ENCODE data around the gene GRB10.
A peak's percentile ranks its signal among the peaks of the same experiment; 100 is the strongest.
"Not testable (repeated sequence)": the region's sequence is repeated elsewhere in the genome, so short reads cannot be mapped to it uniquely, and the experiment has no call there.

The GRB10 gene

DNA sequence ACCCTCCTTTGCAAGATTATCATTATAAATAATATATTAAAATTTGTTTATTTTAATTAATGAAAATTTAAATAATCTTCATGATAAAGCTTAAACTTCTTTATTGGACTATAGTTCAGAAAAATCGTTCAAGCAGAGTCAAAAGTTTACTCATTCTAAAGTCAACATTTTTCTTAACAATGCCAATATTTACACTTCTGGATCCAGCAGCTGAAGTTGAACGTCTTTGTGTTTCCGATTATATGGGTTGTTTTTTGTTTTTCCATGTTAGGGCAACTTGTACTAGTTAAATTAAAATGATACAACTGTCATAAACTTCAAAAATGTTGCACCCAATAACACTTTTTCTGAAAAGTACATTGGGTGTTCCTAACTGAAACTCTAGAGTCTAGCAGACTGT is 43.8 kb downstream of the GRB10 start:
- H3K27ac Mint-ChIP-seq = peak overlapping the region; percentile 94 to 97
- H3K4me3 Mint-ChIP-seq = no peak overlapping the region

DNA sequence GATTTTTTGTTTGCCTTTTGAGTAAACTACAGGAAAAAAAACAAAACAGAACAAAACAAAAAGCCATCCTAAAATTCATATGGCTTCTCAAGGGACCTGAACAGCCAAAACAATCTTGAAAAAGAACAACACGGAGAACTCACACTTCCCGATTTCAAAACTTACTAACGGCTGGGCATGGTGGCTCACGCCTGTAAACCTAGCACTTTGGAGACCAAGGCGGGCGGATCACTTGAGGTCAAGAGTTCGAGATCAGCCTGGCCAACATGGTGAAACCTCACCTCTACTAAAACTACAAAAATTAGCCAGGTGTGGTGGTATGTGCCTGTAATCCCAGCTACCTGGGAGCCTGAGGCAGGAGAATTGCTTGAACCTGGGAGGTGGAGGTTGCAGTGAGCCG is 46.9 kb downstream of the GRB10 start:
- H3K27ac Mint-ChIP-seq = peak overlapping the region in 1 of 2 donors; percentile 33
- H3K4me1 Mint-ChIP-seq (ENCODE audit: low read depth in 2 of 2) = peaks cover 12% of the 10 kb centered on the region in 2 donors
- DNase-seq; H3K4me3 Mint-ChIP-seq; ATAC-seq (replicated peaks); H3K27me3 Mint-ChIP-seq; H3K36me3 Mint-ChIP-seq (ENCODE audit: insufficient read depth); H3K9me3 Mint-ChIP-seq: not testable (repeated sequence)

More for the DNA sequence above, 43.8 kb downstream of the GRB10 start:
- ATAC-seq (replicated peaks) = no peak
- H3K4me1 Mint-ChIP-seq (ENCODE audit: low read depth in 2 of 2) = peaks cover 12% of the 10 kb centered on the region in 2 donors
- DNase-seq = no peak
- peaks cover 0 to 4% of the 10 kb centered on the region in 2 donors for H3K27me3 Mint-ChIP-seq
- H3K9me3 Mint-ChIP-seq = no peaks in the 10 kb centered on the region
- peaks cover 6% of the 10 kb centered on the region for H3K36me3 Mint-ChIP-seq (ENCODE audit: insufficient read depth)

DNA sequence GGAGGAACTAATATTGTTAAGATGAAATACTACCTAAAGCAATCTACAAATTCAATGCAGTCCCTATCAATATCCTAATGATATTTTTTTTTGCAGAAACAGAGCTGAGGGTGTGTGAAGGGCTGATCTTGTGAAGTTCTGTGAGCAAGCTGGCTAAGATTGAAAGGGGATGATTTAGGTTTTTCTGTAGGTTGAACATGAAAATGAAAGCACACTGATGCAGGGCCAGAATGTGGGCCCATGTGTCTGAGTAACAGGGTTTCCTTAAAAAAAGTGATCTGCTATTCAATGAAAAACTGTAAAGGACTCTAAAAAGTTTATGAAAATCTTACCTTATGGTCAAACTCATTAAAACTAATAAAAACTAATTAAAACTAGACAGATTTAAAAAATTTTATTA is 47.4 kb downstream of the GRB10 start:
- Mint-ChIP-seq H3K27ac (no peak overlapping the region), H3K36me3 (ENCODE audit: insufficient read depth) (peaks cover 6% of the 10 kb centered on the region), H3K9me3 (no peaks in the 10 kb centered on the region), H3K27me3 (no peaks in the 10 kb centered on the region), H3K4me1 (ENCODE audit: low read depth in 2 of 2) (peaks cover 10 to 12% of the 10 kb centered on the region in 2 donors), H3K4me3 (no peak overlapping the region)
- DNase-seq = no peak
- no peak for ATAC-seq (replicated peaks)

DNA sequence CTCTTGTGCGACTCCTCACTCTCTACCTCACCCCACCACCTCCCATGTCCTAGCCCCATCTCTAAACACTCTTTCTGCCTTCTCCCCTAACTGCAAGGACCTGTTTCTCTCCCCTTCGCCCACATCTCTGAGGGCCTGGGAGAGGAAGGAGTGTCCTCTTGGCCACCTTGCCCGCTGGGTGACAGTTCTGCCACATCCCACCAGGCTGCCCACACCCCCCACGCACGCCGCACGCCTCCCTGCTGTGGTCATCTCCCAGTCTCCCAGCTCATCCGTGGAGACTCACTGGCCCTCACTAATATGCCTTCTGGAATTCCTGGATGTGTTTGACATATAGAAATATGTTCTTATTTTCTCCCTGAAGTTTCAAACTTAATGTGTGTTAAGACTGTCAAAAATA is 48.5 kb downstream of the GRB10 start:
- Mint-ChIP-seq H3K27ac (peak overlapping the region in 1 of 2 donors; percentile 85), H3K27me3 (no peaks in the 10 kb centered on the region), H3K9me3 (no peaks in the 10 kb centered on the region), H3K36me3 (ENCODE audit: insufficient read depth) (no peaks in the 10 kb centered on the region), H3K4me1 (ENCODE audit: low read depth in 2 of 2) (peaks cover 1 to 3% of the 10 kb centered on the region in 2 donors), H3K4me3 (no peak overlapping the region)
- DNase-seq (no peak), ATAC-seq (replicated peaks) (no peak)

DNA sequence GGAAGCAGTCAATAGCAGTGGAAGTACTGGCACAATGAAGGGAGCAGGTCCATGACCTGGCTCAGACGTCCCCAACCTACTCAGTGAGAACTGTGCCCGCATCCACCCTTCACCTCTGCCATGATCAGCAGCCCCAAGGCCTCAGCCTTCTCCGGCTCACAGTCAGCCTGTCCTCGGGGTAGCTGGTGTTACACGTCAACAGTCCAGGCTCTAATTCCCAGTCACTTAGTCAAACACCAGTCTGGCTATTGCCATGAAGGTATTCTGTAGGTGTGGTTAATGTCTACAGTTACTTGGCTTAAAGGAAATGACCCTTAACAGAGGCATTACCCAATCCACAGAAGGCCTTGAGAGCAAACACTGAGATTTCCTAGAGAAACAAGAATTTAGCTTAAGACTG is 49.1 kb downstream of the GRB10 start:
- no peaks in the 10 kb centered on the region for H3K9me3 Mint-ChIP-seq
- ATAC-seq (replicated peaks) (no peak), DNase-seq (no peak)
- H3K27ac Mint-ChIP-seq = peak overlapping the region in 1 of 2 donors; percentile 85
- H3K36me3 Mint-ChIP-seq (ENCODE audit: insufficient read depth) = no peaks in the 10 kb centered on the region
- H3K4me3 Mint-ChIP-seq = no peak overlapping the region
- no peaks in the 10 kb centered on the region for H3K27me3 Mint-ChIP-seq
- no peaks in the 10 kb centered on the region for H3K4me1 Mint-ChIP-seq (ENCODE audit: low read depth in 2 of 2)

DNA sequence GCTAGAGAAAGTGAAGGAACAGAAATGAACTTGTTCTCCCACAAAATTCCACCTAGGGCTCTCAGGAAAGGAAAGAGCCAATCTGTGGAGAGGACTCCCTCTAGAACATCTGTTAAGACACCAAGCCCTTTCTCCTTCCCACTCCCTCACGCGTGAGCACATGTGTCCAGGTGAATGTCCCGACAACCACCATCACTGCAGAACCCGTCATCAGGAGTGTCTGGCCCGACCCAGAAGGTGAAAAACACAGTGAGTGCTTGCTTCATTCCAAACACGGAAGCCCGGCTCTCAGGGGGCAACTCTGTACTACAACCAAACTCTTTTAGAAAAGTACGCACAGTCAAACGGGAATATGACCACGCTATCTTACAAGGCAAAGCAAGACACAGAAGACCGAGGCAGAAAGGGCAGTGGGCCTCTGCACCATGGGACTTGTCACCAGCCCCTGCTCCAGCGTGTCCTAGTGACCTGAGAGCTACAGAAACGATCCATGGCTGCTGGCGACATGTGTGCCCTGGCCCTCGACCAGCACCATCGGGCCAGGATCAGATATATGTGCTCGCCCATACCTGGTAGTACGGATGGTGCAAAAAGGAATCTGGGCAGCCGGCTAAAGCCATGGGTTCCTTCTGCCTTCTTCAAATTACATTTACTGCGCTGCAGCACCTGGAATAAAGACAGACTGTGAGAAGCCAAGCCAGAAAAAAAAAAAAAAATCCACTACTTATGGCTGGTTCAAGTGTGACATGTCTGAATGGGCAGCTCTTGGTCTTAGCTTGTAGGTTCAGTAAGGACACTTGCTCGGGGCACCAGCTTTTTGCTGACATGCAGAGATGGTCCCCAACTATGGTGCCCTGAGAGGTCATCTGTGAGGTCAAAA is 50.8 kb downstream of the GRB10 start:
- ATAC-seq (replicated peaks) (no peak), DNase-seq (no peak)
- Mint-ChIP-seq H3K36me3 (ENCODE audit: insufficient read depth) (no peaks in the 10 kb centered on the region), H3K4me1 (ENCODE audit: low read depth in 2 of 2) (no peaks in the 10 kb centered on the region), H3K9me3 (no peaks in the 10 kb centered on the region), H3K27ac (no peak overlapping the region), H3K4me3 (no peak overlapping the region), H3K27me3 (no peaks in the 10 kb centered on the region)

DNA sequence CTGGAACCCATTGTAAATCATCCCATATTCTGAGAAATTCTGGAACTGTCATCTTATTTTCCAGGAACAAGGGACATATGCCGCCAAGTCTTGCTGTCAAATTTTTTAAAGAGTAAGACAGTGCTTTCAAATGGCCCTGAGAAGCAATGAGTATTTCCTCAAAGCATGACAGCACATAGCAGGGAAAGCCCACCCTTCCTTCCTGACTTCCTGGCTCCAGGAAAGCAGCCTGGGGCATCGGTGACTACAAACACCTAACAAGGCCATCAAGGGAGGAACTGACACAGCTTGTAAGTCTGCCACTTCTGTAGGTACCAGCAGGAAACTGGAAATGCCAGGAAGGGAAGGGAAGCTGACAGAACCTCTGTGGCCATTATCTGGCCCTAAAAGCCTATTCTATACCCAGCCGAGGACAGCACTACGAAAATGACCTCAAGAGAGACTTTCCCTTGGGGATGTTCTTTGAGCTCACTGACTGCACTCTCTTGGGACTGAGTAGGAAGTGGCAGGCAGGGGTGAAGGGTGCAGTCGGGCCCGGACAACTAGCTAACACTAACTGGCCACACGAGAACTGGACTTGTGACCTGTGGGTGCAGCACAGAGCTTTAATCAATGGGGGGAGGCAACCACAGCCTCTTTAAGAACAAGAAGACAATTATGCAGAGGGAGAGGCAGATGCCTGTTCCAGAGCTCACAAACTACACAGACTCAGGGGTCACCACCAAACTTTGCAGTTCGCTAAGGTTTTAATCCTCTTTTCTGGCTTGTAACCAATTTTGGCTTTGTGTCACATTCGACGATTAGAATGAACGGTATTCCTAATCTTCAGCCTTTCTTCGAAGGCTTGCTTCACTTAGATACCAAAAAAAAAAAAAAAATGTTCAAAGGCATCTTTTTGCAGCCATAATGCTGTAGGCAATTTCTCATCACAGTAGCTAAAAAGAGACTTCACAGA is 52.0 kb downstream of the GRB10 start:
- no peak overlapping the region for H3K27ac Mint-ChIP-seq
- no peaks in the 10 kb centered on the region for H3K36me3 Mint-ChIP-seq (ENCODE audit: insufficient read depth)
- ATAC-seq (replicated peaks) (no peak), DNase-seq (no peak)
- no peaks in the 10 kb centered on the region for H3K27me3 Mint-ChIP-seq
- H3K4me1 Mint-ChIP-seq (ENCODE audit: low read depth in 2 of 2) = no peaks in the 10 kb centered on the region
- H3K9me3 Mint-ChIP-seq = no peaks in the 10 kb centered on the region
- H3K4me3 Mint-ChIP-seq = no peak overlapping the region

DNA sequence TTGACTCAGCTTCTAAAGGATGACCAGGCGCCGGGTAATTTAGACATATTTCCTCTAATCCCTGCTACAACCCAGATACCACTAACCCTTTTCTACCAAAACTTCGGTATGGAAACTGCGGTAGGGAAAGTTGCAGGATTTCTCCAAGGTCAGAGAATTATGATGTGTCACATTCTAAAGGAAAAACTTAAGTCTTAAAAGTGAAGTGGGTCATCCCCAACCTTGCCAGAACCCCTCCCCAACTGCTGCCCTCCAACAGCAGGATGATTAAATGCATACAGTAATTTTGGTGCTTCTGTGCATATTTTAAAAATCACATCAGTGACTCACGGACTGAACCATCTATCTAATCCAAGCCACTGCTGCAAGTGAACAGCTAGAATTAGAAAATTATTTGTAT is 52.7 kb downstream of the GRB10 start:
- ATAC-seq (replicated peaks) (no peak), DNase-seq (no peak)
- Mint-ChIP-seq H3K27me3 (no peaks in the 10 kb centered on the region), H3K27ac (no peak overlapping the region), H3K36me3 (ENCODE audit: insufficient read depth) (no peaks in the 10 kb centered on the region), H3K9me3 (no peaks in the 10 kb centered on the region), H3K4me3 (no peak overlapping the region), H3K4me1 (ENCODE audit: low read depth in 2 of 2) (no peaks in the 10 kb centered on the region)

DNA sequence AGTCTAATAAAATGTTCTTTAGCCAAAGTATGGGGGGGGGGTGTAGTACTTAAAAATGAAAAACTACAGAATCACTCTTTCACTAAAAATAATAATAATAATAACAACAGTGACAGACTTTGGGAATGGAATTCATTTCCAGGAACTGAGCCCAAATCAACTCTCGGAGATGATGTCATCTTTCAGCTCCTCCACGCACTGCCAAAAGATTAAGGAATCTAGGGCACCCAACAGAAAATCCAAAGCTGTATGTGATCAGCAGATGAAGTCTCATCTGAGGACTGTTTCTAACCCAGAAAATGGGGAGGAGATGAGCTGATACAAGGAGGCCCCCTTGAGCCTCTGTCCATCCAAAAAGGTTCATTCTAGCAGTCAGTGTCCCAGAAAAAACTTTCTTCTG is 54.5 kb downstream of the GRB10 start:
- Mint-ChIP-seq H3K9me3 (no peaks in the 10 kb centered on the region), H3K27me3 (peaks cover 6 to 9% of the 10 kb centered on the region in 2 donors), H3K36me3 (ENCODE audit: insufficient read depth) (no peaks in the 10 kb centered on the region), H3K27ac (no peak overlapping the region), H3K4me1 (ENCODE audit: low read depth in 2 of 2) (peaks cover 0 to 4% of the 10 kb centered on the region in 2 donors), H3K4me3 (no peak overlapping the region)
- DNase-seq (no peak), ATAC-seq (replicated peaks) (no peak)

DNA sequence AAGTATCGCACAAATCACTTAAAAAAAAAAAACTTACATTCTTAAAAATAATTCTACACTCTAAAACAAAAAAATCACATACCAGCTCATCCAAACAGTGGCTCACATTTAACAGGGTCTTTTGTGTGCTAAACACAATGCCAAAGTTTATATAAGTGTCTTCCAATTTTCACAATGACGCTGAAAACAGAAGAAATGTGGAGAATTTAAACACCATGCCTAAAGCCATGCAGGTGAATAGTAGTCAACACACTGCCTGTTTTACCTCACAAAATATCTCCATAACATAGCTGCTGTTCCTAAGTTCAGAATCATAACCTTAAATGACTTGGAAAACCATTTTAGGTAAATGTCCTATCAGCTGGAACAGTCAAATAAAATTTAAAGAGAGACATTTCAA is 55.0 kb downstream of the GRB10 start:
- no peak overlapping the region for H3K27ac Mint-ChIP-seq
- no peak overlapping the region for H3K4me3 Mint-ChIP-seq
- H3K36me3 Mint-ChIP-seq (ENCODE audit: insufficient read depth) = no peaks in the 10 kb centered on the region
- peaks cover 0 to 4% of the 10 kb centered on the region in 2 donors for H3K4me1 Mint-ChIP-seq (ENCODE audit: low read depth in 2 of 2)
- H3K27me3 Mint-ChIP-seq = peaks cover 7 to 9% of the 10 kb centered on the region in 2 donors
- DNase-seq (no peak), ATAC-seq (replicated peaks) (no peak)
- no peaks in the 10 kb centered on the region for H3K9me3 Mint-ChIP-seq

DNA sequence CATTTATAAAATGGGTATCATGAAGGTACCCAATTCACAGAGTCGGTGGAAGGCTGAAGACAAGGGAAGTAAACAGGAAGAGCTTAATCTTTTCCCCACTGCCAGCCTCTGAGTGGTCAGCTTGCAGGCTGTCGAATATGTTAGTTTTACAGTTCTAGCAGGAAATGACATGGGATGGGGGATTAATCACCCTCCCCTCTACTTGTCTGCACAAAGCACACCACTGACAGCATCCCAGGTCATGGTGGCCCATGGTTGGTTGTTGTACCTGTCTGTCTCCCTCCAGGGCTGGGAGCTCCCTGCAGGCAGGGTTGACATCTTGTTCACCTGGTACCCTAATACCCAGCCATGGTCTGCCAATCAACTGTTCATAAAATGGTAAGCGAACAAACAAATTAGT is 55.6 kb downstream of the GRB10 start:
- Mint-ChIP-seq H3K4me1 (ENCODE audit: low read depth in 2 of 2) (peaks cover 0 to 4% of the 10 kb centered on the region in 2 donors), H3K4me3 (no peak overlapping the region), H3K9me3 (no peaks in the 10 kb centered on the region), H3K27ac (no peak overlapping the region), H3K36me3 (ENCODE audit: insufficient read depth) (no peaks in the 10 kb centered on the region), H3K27me3 (peaks cover 13 to 14% of the 10 kb centered on the region in 2 donors)
- ATAC-seq (replicated peaks) (no peak), DNase-seq (no peak)

DNA sequence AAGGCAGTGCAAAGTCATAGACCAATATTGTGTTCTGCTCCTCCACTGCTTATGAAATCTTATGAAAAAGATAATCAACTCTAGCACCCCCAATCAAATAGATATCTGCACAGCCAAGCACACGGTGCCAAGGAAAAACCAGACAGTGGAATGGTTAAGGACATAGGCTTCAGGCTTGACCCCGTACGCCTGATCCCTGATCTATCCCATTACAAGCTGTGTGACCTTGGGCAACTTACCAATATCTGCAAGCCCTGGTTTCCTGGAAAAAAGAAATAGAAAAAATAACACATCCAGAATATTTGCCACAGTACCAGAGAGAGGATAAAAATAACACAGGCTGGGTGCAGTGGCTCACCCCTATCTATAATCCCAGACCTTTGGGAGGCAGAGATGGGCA is 56.9 kb downstream of the GRB10 start:
- no peak for DNase-seq
- no peak for ATAC-seq (replicated peaks)

More for the DNA sequence above, 56.9 kb downstream of the GRB10 start:
- no peaks in the 10 kb centered on the region for H3K36me3 Mint-ChIP-seq (ENCODE audit: insufficient read depth)
- no peak overlapping the region for H3K27ac Mint-ChIP-seq
- H3K4me3 Mint-ChIP-seq = no peak overlapping the region
- no peaks in the 10 kb centered on the region for H3K9me3 Mint-ChIP-seq
- H3K4me1 Mint-ChIP-seq (ENCODE audit: low read depth in 2 of 2) = peaks cover 0 to 4% of the 10 kb centered on the region in 2 donors
- H3K27me3 Mint-ChIP-seq = peaks cover 22 to 25% of the 10 kb centered on the region in 2 donors
